Activated CD4-positive, alpha-beta T cell treated with anti-CD3 and anti-CD28 coated beads for 48 hours (primary cell): Measurements from ENCODE around the gene BRD3OS.
"Not testable (repeated sequence)": the region's sequence is repeated elsewhere in the genome, so short reads cannot be mapped to it uniquely, and the experiment has no call there.

Experiments
- DNase-seq: peaks from one replicate; pipeline ENCODE4 v3.0.0-alpha.2; 2020

BRD3OS gene, protein sequence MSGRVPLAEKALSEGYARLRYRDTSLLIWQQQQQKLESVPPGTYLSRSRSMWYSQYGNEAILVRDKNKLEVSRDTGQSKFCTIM

DNA sequence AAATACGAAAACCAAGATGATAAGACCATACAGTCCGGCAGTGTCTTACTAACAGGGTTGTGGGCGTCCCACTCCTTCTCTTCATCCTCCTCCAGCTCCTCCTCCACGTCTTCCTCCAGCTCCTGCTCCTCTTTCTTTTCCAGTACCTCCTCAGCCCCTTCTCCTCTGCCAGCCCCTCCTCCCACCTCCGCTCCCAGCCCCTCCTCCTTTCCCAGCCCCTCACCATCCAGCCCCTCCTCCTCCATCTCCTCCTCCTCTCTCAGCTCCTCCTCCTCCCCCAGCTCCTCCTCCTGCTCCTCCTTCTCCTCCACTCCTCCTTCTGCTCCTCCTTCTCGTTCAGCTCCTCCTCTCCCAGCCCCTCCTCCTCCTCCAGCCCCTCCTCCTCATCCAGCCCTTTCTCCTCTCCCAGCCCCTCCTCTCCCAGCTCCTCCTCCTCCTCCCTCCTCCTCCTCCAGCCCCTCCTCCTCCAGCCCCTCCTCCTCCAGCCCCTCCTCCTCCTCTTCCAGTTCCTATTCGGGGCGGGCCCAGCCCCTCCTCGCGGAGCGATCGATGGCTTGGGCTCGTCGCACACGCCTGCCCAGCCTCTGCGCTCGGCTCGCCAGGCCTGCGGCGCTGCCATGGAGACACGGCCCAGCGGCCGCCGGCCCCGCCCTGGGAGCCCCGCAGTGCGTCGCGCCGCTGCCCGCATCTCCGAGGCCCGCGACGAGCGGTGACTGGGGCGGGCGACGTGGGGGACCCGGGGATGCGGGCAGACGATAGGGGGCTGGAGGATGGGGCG is at the start of gene BRD3OS:
Gene BRD3OS (plus strand): TSS at position 654 of the 778 bp plus-strand sequence. CDS start 1,267 bp downstream, outside the sequence.
- peak; percentile 96 for DNase-seq

DNA sequence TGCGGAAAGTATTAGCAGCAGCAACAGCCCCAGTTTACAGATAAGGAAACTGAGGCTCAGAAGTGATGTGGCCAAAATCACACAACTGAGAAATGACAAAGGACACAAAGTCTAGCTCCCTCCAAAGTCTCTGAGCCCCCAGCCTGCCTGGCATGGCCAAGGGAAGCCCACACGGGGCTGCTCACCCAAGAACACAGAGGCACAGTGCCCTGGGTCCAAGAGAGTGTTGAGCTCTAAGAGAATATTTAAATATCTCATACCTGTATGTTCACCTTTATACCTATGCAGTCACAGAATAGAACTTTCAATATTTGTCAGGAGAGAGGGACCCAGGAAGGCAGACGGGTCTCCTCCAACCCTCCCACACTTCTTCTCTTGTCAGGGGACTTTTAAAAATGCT is 49.8 kb upstream of the BRD3OS start:
- DNase-seq = no peak

DNA sequence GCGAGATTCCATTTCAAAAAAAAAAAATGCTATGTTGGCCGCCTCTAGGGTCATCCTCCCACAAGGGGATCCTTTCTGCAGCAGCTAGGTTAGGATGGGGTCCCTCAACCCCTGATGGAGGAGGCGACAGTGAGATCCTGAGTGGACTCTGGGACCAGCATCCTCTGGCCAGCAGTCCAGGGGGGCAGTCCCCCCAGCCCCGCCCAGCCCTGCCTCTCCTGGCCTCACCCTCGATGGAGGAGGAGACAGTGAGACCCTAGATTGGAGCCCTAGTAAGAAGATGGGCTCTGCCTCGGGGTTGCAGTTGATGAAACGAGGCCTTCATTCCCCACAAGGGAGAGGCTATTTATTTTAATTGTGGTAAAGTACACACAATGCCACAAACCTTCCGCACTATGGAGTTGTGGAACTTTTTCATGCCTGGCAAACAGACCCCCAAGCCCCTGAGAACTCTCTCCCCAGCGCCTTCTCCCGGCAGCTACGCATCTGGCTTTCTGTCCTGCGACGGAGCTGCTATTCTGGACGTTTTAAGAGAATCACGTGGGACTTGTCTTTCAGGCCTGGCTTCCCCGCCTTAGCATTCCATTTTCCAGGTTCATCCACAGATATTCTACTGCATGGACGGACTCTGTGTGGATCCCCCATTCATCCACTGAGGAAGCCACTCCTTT is 49.0 kb upstream of the BRD3OS start:
- DNase-seq = no peak

DNA sequence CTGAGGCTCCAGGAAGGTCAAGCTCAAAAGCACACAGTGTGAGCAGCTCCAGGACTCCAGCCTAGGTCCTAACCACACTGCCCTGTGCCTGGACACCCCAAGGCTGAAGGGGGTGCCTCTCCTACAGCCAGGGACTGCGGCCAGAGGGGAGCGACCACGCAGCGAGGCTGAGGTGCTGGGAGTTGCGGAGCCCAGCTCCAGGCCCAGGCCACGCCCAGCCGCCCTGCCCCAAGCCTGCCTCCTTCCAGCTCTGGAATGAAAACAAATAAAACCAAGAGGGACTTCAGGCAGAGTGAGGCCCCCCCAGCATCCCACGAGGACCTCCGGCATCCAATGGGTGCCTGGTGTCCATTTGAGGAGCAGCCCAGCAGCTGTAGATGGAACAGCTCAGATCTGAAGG is 48.4 kb upstream of the BRD3OS start:
- DNase-seq = no peak

DNA sequence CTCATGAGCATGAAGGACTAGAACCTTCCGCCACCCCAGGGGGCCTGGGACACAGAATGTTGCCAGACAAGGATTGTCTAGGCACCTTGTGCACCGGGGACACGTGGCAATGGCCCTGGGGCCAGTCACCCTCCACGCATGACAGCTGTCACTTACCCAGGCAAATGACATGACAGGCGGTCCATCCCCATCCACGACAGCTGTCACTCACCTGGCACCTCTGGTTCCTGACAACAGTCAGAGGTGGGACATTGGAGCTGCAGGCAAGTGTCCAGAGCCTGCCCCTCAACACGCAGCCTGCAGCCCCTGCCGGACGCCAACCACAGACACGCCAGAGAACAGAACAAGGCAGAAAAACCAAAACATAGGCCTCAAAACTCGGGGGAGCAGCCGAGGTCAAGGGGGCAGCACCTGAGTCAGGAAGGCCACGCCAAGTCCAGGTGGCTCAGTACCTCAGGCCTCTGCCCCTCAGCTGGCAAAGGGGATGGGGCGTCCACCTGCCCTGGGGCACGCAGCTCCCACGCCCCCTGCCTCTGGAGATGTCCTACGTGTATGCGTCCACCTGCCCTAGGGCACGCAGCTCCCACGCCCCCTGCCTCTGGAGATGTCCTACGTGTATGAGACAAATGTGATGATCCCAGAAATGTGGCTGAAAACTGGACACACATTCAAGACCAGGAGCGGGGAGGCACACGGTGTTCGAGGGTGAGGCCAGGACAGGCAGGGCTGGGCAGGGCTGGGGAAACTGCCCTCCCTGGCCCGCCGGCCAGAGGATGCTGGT is 47.7 kb upstream of the BRD3OS start:
- DNase-seq = no peak

DNA sequence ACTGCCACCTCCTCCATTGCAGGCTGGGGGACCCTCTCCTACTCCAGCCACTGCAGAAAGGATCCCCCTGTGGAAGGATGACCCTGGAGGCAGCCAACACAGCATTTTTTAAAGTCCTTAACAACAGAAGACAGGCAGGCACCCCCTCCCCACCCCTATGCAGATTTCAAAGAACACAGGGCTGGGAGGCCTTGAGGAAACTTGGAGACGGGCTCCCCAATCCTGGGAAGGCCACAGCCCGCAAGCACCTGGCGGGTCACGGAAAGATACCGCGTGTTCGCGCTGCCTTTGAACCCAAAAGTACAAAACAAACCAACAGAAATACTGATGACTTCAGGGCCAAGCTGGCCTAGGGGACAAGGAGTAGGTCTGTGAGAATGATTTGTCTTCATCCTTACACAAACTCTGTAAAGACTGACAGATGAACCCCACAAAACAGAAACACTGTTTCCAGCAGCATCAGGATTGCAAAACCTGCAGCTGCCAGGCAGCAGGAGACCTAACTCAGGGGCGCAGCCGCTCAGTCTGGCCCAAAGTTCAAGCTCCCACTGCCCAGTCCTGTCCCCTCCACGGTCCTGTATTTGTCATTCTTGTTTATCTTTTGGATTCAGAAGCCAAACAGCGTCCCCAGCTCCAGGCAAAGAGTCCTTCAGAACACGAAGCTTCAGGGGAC is 46.9 kb upstream of the BRD3OS start:
- DNase-seq = no peak

DNA sequence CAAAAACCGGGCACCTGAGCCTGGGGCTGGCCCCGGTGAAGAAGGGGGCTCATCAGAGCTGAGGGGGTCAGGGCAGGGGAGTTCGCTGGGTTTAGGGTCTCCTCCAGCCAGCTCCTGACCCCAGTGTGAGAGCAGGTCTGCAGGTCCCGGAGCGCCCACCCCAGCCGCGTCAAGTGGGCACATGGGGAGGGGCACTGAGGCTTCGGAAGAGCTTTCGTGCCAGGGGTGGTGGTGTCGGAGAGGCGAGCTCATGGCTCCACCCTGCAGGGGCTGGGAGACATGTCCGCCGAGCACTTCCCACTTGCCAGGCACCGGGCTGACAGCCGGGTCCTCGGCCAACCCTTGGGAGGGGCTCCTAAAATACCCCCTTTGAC is 46.4 kb upstream of the BRD3OS start:
- DNase-seq = no peak

DNA sequence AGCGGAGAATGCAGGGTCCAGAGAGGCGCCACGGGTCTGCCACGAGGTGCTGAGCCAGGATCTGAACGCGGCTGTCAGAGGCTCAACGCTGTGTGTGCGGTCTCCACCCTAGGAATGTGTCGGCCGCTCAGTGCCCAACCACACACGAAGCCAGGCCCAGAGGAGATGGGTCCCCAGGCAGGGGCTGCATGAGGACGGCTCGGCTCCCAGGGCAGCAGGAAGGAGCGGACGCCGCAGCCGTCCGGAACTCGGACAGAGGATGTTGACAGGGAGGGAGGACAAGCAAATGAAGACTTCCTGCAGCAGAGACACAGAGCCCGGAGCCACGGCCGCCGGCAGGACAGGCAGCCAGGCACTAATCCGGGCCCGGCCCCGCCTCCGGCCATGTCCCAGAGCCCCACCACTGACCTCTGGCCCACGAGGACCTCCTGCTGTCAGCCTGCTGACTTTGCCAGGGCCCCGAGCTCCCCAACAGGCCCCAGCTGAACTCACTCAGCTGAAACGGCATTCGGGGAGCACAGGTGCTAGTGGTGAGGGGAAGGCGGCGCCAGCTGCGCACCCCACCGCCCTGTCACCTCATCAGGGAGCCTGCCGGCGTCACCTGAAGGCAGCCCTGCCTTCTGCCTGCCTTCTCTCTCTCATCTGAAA is 45.9 kb upstream of the BRD3OS start:
- DNase-seq = no peak

DNA sequence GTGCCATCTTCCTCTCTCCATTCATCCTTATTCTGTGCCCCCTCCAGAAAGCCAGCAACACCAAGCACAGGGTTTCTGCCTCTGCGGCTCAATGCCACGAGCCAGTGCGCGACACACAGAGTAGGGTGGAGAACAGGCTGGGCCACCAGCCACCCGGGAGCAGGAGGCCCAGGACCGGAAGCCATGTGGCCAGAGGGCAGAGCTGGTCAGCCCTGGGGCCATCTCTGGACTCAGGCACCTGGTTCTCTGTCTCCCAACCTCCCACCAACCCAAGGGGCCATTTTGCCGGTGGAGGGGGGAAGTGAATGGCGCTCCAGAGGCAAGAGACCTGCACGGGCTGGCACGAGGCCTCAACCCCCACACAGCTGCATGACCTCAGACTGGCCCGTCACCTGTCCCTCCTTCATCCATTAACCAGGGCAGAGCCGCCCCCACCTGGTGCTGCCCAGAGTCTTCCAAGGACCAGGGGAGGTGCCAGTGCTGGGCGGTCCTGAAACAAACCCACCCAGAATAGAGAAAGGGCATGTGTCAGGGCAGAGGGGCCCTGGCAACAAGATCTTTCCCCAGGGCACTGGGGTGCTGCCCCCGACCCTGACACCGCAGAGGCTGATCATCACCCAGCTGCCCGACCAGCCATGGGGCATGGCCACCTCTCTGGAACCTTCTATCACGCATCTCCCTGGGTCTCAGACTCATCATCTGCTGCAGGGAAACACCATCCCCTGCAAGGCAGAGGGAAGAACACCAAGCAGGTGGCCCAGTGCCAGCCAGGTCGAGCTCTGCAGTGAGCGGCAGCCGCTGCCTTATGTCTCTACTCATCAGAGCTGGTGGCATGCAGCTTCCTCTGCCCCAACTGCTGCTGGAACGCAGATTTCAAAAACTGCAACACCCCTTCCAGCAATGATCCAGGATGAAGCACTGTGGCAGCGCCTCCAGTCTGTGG is 45.1 kb upstream of the BRD3OS start:
- no peak for DNase-seq

DNA sequence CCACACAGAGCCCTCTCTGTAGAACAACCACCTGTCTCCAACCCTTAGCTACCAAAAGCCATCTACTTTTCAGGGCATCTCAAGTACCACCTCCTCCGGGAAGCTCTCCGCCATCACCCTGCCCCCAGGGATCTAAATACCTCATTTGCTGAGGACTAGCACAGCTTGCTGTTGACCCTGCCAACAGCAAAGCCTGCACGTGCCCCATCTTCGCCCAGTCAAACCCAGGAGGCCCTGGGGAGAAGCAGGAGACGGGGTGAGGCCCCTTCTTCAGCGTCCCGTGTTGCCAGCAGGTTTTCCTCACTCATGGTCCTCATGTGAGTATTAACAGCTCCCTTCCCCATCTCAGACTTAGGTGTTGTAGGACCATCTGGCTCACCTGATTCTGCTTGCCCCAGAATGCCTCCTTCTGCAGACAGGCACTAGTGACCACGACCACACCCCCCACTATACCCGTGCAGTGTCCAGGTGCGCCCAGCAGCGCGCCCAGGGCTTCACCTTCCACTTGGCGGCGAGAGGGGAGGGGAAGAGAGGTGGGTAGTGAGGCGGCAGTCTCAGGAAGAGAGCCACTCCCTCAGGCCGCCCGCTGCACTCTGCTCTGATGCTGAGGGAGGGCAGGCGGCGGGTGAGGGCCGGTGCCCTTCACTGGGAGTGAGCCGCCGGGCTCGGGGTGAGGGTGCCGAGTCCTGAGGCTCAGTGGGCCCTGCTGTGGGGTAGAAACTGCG is 44.3 kb upstream of the BRD3OS start:
- DNase-seq = no peak

DNA sequence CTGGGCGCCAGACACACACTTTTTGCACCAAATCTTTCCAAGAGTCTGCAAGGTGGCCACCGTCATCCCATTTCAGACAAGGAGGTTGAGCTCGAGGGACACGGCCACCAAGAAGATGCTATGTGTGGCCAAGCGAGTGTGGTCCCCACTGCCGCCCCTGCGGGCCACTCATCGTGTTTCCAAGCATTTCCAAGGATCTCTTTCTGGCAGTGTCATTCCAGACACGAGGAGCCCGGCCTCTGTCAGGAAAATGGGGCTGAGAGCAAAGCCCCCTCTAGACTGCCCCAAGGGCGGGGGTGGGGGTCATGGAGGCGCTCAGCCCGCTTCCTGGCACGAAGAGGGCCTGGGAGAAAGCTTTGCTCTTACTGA is 43.7 kb upstream of the BRD3OS start:
- DNase-seq = no peak

DNA sequence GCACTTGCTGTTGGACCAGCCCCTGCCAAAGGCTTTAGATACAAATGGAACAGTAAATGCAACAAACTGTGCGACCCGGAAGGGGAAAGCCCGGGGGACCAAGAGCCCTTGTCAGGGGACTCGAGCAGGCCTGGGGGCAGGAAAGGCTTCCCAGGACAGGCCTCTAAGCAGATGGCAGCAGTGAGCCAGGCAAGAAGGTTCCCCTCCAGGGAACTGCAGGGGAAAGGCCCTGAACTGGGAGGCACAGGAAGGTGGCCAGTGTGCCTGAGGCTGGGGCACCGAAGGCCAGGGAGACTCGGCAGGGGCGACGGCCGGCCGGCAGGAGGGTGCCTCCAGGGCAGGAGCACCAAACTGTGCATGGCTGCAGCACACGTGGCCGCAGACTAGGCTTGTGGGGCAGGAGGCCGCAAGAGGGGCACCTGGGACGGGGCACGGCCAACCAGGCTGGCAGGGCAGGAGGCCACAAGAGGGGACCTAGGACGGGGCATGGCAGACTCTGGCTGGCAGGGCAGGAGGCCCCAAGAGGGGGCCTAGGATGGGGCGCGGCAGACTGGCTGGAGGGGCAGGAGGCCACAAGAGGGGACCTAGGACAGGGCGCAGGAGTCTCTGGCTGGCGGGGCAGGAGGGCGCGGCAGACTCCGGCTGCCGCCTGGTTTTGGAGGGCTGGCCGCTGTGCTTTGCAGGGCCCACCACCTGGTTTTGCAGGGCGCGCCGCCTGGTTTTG is 43.2 kb upstream of the BRD3OS start:
- DNase-seq = no peak

DNA sequence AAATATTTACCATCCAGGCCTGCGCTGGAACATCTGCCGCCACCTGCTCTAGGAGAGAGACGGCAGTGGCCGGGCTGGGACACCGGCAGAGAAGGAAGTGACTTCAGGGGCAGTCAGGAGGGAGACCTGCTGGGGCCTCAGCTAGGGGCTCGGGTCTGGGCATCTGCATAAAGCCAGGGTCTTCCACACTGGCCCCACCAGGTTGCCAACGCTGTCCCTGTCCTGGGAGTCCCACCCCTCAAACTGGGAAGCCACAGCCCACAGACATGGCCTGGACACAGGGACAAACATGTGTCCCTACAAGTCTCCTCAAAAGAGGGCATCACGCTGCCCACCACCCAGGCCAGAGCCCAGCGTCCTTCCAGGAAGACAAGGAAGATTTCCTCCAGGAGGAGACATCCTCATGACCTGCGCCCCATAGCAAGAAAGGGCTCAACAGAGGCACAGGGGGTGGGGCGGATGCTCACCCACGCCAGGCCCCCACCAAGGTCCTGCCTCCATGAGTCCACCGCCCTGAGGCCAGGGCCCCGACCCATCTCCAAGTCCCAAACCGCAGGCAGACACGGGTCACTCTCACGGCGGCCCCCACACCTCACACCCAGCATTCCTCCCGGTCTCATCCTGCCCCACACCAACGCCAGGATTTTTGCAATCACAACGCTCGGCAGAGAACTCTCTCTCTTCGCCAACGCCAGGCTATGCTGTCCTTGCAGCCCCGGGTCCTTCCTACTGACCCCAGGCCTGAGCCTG is 42.1 kb upstream of the BRD3OS start:
- no peak for DNase-seq

DNA sequence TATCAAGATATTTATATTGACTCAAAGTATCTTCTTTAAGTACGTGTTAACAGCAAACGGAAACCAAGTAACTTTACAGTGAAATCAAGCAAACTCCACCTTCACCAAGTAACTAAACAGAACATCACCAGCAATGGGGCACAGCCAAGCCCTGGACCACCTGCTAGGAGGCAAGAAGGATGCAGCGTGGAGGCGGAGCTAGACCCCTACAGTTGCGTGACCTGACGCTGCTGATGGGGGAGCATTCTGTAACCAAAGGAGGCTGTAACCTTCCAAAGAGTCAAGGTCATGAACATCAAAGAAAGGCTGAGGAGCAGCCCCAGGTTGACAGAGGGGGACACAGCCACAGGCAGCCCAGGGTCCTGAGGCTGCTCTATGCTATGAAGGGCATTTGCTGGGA is 39.2 kb upstream of the BRD3OS start:
- DNase-seq = no peak

DNA sequence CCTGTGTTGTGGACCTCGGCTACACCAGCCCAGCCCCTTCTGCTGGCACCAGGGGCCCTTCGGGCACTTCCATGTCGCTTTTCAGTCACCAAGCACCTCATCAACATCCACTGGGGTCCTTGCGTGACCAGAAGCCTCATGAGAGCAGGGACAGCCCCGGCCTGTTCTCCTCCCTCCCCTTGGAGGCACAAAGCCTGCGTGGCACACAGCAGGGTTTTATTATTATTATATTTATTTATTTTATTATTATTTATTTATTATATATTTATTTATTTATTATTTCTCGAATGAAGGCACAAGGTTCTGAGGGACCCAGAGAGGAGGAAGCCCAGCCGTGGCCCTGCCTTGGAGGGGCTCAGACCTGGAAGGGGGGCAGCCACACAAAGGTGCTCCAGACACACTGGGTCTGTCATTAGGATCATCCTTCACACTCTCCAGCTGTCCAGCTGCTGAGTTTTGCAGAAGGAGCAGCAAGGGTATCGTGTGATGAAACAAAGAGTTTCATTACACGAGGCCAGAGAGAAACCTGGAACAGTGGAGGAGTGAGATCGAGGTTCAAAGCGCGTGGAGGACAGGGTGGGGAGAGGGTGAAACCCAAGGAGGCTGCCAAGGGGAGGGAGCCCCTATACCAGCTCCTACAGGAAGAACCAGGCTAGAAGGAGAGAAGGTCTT is 38.4 kb upstream of the BRD3OS start:
- DNase-seq = no peak

DNA sequence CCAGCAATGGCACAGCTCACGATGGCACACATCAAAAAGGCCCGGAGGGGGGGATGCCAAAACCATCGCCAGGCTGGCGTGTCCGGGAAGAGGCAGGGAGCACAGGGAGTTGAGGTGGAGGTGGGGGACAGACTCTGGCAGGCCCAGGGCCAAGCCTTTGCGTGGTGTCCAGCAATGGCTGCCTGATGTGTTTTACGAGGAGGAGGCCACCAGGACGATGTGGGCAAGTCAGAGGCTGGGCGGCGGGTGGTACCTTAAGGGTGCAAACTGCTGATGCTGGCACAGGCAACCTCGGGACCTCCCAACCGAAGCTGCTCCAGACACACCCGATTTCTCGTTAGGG is 37.9 kb upstream of the BRD3OS start:
- no peak for DNase-seq

DNA sequence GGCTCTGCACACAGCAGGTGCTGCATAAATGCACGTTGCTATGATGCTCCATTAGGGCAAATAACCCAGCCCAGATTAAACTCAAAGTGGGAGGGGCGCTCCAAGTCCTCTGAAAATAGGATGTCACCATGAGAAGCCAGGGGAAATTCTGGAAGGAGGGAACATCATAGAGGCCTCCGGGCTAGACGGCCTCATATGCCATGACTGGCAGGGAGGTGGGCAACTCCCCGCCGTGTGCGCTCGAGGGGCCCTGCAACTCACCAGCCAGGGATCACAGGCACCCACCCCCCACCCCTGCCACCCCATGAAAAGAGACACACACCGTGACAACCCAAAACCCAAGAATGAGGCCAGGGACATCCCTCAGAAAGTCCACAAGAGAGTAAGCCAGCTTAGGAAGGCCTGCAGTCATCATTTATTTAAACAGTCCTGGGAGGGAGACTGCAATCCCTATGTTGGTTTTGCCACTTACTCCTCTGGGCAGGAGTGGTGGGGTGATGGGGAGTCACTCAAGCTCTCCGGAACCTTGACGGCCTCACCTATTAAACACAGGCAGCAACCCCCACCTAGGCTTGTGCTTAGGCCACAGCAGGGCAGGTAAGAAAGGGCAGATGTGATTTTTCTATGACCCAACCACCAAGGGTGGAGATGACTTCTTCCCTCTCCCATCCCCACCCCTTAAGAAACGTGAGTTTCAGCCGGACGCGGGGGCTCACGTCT is 37.2 kb upstream of the BRD3OS start:
- DNase-seq = no peak

DNA sequence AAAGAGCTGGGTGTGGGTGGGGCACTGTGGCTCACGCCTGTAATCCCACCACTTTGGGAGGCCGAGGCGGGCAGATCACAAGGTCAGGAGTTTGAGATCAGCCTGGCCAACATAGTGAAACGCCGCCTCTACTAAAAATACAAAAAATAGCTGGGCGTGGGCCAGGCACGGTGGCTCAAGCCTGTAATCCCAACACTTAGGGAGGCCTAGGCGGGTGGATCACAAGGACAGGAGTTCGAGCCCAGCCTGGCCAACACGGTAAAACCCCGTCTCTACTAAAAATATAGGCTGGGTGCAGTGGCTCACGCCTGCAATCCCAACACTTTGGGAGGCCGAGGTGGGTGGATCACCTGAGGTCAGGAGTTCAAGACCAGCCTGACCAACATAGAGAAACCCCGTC is 36.5 kb upstream of the BRD3OS start:
- DNase-seq = not testable (repeated sequence)
